VCaP (cell line): ENCODE data around the gene RABGEF1.

ENCODE experiments used
- H3K27ac ChIP-seq: fragments of 450-650 bp; 2 replicates; pipeline ENCODE4 v1.5.1; 2017
- TF ChIP-seq, protein P1 (sequence below): fragments of 450-650 bp; conservative IDR thresholded peaks from 2 replicates; pipeline ENCODE4 v1.5.1; 2017; ENCODE audit warnings: mild to moderate bottlenecking, moderate library complexity

RABGEF1 gene

DNA sequence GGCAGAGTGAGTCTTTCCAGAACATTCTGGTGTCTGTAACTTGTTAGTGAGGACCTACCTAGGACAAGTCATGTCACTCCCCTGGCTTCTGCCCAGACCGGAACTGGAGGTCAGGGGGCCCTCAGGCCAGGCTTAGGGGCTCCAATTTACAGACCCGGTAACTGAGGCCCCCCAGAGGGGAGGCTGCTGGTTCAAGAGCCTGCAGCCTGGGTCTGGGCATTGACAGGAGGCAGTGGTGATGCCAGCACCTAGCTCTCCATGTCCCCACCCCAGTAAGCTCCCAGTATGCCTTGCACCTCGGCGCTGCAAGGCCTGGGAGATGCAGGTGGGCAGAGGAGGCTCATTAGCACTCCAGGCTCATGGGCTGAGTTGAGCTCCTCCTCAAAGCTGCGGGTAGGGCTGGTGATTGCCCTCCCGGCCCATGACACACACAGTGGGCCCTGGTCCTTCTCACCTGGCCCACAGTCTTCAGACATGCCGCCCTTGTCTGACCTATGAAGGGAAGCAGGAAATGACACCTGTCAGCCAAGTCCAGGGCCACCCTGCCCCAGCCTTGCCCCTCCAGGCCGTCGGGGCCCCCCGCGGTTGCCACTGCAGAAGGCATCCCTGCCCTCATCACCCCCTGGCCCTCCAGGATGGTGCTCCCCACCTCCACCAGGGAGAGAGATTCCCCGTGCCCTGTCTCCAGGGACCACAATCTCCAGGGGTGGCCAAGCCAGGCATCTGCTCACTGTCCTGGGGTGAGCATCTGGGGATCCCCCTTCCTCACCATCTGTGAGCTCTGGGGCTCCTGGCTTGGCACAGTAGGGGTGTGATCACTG lies 92.2 kb downstream of the RABGEF1 start:
- TF ChIP-seq, protein P1, sequence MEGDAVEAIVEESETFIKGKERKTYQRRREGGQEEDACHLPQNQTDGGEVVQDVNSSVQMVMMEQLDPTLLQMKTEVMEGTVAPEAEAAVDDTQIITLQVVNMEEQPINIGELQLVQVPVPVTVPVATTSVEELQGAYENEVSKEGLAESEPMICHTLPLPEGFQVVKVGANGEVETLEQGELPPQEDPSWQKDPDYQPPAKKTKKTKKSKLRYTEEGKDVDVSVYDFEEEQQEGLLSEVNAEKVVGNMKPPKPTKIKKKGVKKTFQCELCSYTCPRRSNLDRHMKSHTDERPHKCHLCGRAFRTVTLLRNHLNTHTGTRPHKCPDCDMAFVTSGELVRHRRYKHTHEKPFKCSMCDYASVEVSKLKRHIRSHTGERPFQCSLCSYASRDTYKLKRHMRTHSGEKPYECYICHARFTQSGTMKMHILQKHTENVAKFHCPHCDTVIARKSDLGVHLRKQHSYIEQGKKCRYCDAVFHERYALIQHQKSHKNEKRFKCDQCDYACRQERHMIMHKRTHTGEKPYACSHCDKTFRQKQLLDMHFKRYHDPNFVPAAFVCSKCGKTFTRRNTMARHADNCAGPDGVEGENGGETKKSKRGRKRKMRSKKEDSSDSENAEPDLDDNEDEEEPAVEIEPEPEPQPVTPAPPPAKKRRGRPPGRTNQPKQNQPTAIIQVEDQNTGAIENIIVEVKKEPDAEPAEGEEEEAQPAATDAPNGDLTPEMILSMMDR: no peak
- H3K27ac ChIP-seq: no peak overlapping the region

DNA sequence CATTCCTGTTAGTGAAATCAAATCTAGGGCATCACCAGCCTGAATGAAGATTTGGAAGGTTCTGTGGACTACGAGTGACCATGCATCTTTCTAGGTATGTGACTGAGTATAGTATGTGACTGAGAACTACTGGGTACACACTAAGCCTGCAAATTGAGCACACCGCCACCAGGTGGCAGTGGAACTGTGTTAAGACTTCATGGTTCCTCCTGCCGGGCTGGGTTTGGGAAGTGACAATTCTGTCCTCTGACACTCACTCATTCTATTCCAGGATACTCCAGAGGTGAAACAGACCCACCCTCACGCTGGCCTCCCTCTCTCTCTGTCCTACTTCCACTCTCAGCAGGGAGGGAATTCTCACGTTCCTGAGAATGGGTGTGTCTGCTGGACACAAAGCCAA lies 96.5 kb downstream of the RABGEF1 start:
- no peak overlapping the region for H3K27ac ChIP-seq
- TF ChIP-seq, protein P1: peak; percentile 48

DNA sequence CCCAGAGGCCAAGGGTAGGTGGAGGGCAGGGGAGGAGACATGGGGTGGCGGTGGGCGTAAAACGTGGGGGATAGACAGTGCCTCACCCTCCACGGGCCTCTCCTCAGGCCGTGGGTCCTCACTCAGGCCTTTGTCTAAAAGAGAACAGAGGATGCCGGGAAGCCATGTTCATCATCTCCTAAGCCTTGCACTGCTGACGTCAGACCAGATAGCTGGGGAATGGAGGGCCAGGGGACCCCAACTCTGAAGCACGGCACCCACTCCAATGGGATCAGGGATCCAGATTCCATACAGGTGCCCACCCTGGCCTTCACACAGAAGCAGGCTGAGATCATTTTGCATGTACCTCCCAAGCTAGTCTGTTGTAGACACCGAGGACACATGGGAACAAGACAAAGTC lies 97.1 kb downstream of the RABGEF1 start:
- no peak overlapping the region for H3K27ac ChIP-seq
- TF ChIP-seq, protein P1: no peak

DNA sequence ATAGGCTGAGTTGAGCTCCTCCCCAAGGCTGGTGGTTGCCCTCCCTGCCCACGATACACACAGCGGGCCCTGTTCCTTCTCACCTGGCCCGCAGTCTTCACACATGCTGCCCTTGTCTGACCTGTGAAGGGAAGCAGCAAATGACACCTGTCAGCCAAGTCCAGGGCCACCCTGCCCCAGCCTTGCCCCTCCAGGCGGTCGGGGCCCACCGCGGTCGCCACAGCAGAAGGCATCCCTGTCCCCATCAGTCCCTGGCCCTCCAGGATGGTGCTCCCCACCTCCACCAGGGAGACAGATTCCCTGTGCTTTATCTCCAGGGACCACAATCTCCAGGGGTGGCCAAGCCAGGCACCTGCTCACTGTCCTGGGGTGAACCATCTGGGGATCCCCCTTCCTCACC lies 99.3 kb downstream of the RABGEF1 start:
- TF ChIP-seq, protein P1: no peak
- no peak overlapping the region for H3K27ac ChIP-seq

DNA sequence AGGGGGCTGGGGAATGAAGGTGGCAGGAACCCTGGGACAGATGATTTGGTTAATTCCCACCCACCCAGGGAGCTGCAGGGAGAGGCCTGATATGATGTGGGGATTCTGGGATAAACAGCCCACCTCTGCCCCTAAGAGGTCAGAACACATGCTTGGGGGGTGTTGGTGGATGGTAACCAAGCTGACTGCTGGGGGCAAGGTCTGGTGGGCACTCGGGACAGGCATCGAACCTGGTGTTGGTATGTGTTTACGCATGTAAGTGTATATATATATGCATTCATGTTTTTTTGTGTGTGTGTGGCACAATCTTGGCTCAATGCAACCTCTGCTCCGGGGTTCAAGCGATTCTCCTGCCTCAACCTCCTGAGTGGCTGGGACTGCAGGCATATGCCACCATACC lies 99.8 kb downstream of the RABGEF1 start:
- TF ChIP-seq, protein P1: no peak
- H3K27ac ChIP-seq: no peak overlapping the region

DNA sequence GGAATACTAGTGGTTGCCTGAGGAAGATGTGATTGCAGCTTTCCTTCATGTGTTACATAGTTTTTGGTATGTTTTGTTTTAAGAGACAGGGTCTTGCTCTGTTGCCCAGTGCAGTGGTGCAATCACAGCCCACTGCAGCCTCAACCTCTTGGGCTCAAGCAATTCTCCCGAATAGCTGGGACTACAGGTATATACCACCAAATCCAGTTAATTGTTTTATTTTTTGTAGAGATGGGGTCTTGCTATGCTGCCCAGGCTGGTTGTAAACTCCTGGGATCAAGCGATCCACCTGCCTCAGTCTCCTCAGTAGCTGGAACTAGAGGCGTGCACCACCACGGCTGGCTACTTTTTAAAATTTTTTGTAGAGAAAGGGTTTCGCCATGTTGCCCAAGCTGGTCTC lies 101.4 kb downstream of the RABGEF1 start:
- TF ChIP-seq, protein P1: no peak
- H3K27ac ChIP-seq: no peak overlapping the region

DNA sequence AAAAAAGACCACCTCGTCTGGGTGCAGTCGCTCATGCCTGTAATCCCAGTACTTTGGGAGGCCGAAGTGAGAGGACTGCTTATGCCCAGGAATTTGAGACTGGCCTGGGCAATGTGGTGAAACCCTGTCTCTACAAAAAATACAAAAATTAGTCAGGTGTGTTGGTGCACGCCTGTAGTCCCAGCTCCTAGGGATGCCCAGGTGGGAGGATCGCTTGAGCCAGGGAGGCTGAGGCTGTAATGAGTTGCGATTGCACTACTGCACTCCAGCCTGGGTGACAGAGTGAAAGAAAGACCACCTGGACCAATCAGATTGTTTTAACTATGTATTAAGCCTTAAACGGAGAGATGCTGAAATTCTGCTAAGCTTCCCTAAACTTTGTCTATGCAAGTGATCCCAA lies 103.0 kb downstream of the RABGEF1 start:
- peak overlapping the region; percentile 93 for H3K27ac ChIP-seq

DNA sequence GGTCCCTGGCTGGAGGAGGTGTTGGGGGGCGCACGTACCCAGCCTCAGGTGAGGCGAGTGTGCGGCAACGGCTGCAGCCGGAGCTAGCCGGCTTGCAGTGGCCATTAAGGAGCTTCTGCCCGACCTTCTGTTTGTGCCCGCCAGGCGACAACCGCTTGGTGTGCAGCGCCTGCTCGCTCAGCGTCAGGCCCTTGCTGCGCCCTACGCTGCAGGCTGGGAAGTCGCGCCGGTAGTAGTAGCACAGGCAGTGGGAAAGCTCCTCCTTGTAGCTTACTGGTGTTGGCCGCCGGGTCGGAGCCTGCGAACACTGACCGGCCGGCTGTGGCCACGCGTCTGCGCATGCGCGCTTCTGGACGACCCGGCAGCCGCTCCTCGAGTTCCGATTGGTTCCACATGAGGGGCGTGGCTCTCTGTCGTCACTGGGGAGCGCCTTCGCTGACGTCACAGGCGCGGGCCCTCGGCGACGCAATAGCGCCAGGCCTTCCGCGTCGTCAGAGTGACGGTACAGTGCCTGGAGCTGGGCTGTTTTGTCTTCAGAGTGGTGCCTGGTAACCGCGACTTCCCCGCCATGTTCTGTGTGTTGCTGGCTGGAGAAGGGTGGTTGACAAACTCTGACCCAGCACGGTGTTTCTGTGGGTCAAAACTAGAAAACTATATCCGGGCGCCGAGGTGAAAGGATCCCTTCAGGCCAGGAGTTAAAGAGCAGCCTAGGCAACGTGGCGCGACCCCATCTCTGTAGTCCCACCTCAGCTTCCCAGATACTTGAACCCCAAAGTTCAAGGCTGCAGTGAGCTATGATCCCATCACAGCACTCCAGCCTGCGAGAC lies 104.2 kb downstream of the RABGEF1 start:
- peak overlapping the region; percentile 93 for H3K27ac ChIP-seq
- TF ChIP-seq, protein P1: 0 out of 2 replicates have a peak, but pooled peaks have one; percentile 14
